ACC112 (cell line): ENCODE measurements around the gene TSPY4.
"Not testable (repeated sequence)": the region's sequence is repeated elsewhere in the genome, so short reads cannot be mapped to it uniquely, and the experiment has no call there.

Source experiments
- H2AFZ ChIP-seq: fragments of 200-600 bp; sonication (generic); one replicate; pipeline ENCODE4 v1.6.0; 2017; ENCODE audit warnings: antibody characterized with exemption, low read length; ENCODE audit not compliant: unreplicated experiment
- H3K27ac ChIP-seq: fragments of 200-600 bp; sonication (generic); 2 replicates; pipeline ENCODE4 v1.5.1; 2014; ENCODE audit warnings: low read depth, mild to moderate bottlenecking, antibody characterized with exemption, low read length, moderate library complexity
- H3K27me3 ChIP-seq: fragments of 200-600 bp; sonication (generic); 2 replicates; pipeline ENCODE4 v1.6.1; 2014; ENCODE audit warnings: mild to moderate bottlenecking, antibody characterized with exemption, low read length, moderate library complexity, mixed read lengths; ENCODE audit not compliant: insufficient read depth
- H3K36me3 ChIP-seq: fragments of 200-600 bp; sonication (generic); 2 replicates; pipeline ENCODE4 v1.6.1; 2016; ENCODE audit warnings: mild to moderate bottlenecking, antibody characterized with exemption, low read length, moderate library complexity, mixed read lengths; ENCODE audit not compliant: insufficient read depth
- H3K4me1 ChIP-seq: fragments of 200-600 bp; sonication (generic); one replicate; pipeline ENCODE4 v1.6.1; 2016; ENCODE audit warnings: low read length, mixed read lengths; ENCODE audit not compliant: insufficient read depth, unreplicated experiment, control insufficient read depth
- H3K4me3 ChIP-seq: fragments of 200-600 bp; sonication (generic); 2 replicates; pipeline ENCODE4 v1.5.1; 2014; ENCODE audit warnings: mild to moderate bottlenecking, low read depth, low read length
- H3K79me2 ChIP-seq: fragments of 200-600 bp; sonication (generic); one replicate; pipeline ENCODE4 v1.6.0; 2016; ENCODE audit warnings: low read length; ENCODE audit not compliant: control insufficient read depth, unreplicated experiment, insufficient read depth

Gene TSPY4

GRCh38 chrY:9337164-9337563, at the start of gene TSPY4:
Gene TSPY4 (plus strand): TSS chrY:9337464. CDS start chrY:9337510, 46 bp downstream.
- not testable (repeated sequence) for H3K4me3 ChIP-seq, H3K36me3 ChIP-seq, H3K79me2 ChIP-seq, H3K4me1 ChIP-seq, H3K27ac ChIP-seq, H2AFZ ChIP-seq, H3K27me3 ChIP-seq

- H2AFZ ChIP-seq: no peak overlapping the region
- H3K36me3 ChIP-seq: no peaks in the 10 kb centered on the region
- no peaks in the 10 kb centered on the region for H3K79me2 ChIP-seq
- H3K27ac ChIP-seq: no peak overlapping the region
- no peaks in the 10 kb centered on the region for H3K4me1 ChIP-seq
- H3K4me3 ChIP-seq: no peak overlapping the region
- H3K27me3 ChIP-seq: no peaks in the 10 kb centered on the region
These were observed 16.3 kb upstream of the TSPY4 start for GRCh38 chrY:9320996-9321395.

GRCh38 chrY:9357497-9357896, 20.2 kb downstream of the TSPY4 start, which contains the start of gene TSPY8:
Gene TSPY8 (plus strand): TSS chrY:9357797. CDS start chrY:9357843, 46 bp downstream.
- not testable (repeated sequence) for H2AFZ ChIP-seq, H3K4me1 ChIP-seq, H3K36me3 ChIP-seq, H3K79me2 ChIP-seq, H3K27me3 ChIP-seq, H3K4me3 ChIP-seq, H3K27ac ChIP-seq
